Measurements from ENCODE around the gene GABRE.

Gene GABRE

DNA sequence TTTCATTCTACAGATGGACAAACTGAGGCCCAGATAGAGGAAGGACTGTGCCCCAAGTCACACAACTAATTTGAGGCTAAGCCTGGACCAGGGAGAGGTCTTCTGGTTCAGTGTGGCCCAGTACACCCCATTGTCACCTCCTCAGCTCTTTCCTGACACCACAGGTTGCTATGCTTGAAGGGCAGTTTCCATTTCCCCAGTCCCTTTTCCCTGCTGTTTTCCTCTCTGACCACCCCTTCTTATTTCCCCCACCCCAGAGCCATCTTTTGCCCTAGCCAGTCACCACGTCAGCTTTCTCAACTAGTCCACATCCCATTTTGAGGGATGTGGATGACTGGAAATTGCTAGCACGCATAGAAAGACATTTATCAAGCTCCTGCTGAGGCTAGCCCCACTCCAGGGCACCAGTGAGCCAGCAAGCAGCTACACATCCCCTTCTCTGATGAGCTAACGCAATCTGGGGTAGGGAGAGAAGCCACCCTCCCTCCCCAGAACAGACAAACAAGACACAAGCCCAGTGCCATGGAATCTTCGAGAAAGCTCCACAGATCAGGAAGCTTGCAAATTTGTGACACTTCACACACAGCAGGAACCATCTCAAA is 1.3 kb downstream of the GABRE start:
- DNase-seq (ENCODE audit: low read depth), result no peak
- no peak overlapping the region for H3K4me3 ChIP-seq (ENCODE audit: low read depth, low read length)
- no peak for TF ChIP-seq CTCF (IDR thresholded peaks at IDR 0.05; ENCODE audit: control insufficient read depth, extremely low read depth, insufficient read depth)

DNA sequence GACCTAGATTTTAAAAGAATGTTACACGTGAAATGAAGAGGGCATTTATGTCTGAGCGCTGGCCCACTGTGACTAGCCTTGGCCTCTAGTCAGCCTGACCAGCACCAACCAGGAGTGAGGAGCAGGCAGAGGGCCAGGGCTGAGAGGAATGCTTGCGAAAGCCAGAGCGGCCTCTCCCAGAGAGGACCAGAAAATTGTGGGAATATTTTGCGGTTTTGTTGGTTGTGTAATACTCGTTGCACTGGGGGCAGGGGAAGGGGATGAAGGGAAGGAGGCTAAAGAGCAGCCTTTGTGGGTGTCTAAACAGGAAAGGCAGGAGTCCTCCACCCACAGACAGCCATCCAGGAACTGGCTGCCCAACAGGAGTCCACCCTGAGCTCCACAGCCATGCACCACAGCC is 3.8 kb downstream of the GABRE start:
- no peak overlapping the region for H3K4me3 ChIP-seq (ENCODE audit: low read depth, low read length)
- TF ChIP-seq CTCF (IDR thresholded peaks at IDR 0.05; ENCODE audit: control insufficient read depth, extremely low read depth, insufficient read depth), result no peak
- no peak for DNase-seq (ENCODE audit: low read depth)

GRCh38 chrX:151970027-151970426 is 4.4 kb downstream of the GABRE start:
- no peak for TF ChIP-seq CTCF (IDR thresholded peaks at IDR 0.05; ENCODE audit: control insufficient read depth, extremely low read depth, insufficient read depth)
- no peak overlapping the region for H3K4me3 ChIP-seq (ENCODE audit: low read depth, low read length)
- no peak for DNase-seq (ENCODE audit: low read depth)

- DNase-seq (ENCODE audit: low read depth), result no peak
- no peak overlapping the region for H3K4me3 ChIP-seq (ENCODE audit: low read depth, low read length)
- TF ChIP-seq CTCF (IDR thresholded peaks at IDR 0.05; ENCODE audit: control insufficient read depth, extremely low read depth, insufficient read depth), result no peak
Measured at GRCh38 chrX:151966236-151966635, 8.2 kb downstream of the GABRE start.

DNA sequence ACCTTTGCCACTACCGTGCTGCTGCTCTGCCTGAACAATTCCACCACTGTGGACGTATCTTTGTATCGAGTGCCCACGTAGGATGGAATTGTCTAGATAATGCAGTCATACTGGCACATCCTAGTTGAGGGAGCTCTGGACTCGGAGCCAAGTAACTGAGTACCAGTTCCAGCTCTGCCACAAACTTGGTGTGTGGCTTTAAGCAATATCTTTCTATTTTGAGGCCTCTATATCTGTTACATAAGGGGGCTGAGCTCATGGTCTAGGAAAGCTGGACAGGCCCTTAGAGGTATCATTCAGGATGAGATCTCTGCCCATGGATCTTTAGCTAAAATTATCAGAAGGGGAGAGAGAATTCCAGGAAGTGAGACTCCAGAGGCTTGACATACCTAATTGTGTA is 12.4 kb downstream of the GABRE start:
- DNase-seq (ENCODE audit: low read depth), result no peak
- no peak overlapping the region for H3K4me3 ChIP-seq (ENCODE audit: low read depth, low read length)
- no peak for TF ChIP-seq CTCF (IDR thresholded peaks at IDR 0.05; ENCODE audit: control insufficient read depth, extremely low read depth, insufficient read depth)

DNA sequence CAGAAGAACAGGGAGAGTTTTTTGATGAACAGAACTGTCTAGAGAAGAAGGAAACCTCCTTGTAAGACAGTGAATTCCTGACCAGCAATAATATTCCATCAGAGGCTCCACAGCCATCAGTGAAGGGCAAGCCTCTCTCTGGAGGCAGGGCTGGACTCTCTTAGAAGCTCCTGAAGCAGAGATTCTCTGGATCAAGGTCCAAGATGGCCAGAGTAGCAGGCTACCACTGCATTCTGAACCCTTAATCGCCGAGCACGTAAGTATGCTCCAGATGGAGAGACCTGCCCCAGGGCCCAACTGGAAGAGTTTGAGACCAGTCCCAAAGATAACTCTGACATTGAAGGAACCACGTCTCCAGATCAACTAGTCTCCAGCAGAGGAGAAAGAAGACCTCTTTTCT is 16.4 kb downstream of the GABRE start:
- no peak for TF ChIP-seq CTCF (IDR thresholded peaks at IDR 0.05; ENCODE audit: control insufficient read depth, extremely low read depth, insufficient read depth)
- H3K4me3 ChIP-seq (ENCODE audit: low read depth, low read length), result no peak overlapping the region
- DNase-seq (ENCODE audit: low read depth), result no peak

DNA sequence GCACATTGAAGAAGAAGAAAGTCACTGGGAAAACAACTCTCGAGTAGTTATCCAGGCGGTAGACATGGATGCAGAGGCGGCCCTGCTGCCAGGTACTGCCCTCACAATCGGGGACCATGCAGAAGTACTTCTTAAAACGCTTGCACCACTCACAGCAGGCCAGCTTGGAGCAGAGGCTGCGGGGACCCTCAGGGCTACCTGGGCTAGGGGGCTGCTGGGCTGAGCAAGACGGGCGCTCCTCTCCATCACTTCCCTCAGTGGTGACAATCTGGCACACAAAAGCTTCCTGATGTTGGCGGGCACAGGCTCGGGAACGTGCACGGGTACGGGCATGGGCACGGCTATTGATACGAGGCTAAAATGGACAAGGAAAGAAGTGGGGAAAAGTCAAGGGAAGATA is 19.7 kb downstream of the GABRE start:
- DNase-seq (ENCODE audit: low read depth), result no peak
- TF ChIP-seq CTCF (IDR thresholded peaks at IDR 0.05; ENCODE audit: control insufficient read depth, extremely low read depth, insufficient read depth), result no peak
- no peak overlapping the region for H3K4me3 ChIP-seq (ENCODE audit: low read depth, low read length)
